Stimulated activated CD4-positive, alpha-beta T cell treated with anti-CD3 and anti-CD28 coated beads, TNF-alpha, amount 100 ng/mL, for 4 hours (primary cell): Measurements from ENCODE around the gene HCRTR2.
"Not testable (repeated sequence)": the region's sequence is repeated elsewhere in the genome, so short reads cannot be mapped to it uniquely, and the experiment has no call there.

Source experiments
- DNase-seq, 3 experiments: peaks; one replicate each; pipeline ENCODE4 v3.0.0-alpha.2; 2020; ENCODE audit warnings: low read depth in 3 of 3

Gene HCRTR2

GRCh38 chr6:55174211-55175026 is at the start of gene HCRTR2:
TSS of gene HCRTR2 (plus strand) at chr6:55174515. CDS start at chr6:55174588, 73 bp downstream.
- no peak for DNase-seq

GRCh38 chr6:55130806-55131324 is 43.5 kb upstream of the HCRTR2 start:
- DNase-seq, result no peak

- no peak for DNase-seq
Observed at GRCh38 chr6:55131616-55132015, 42.7 kb upstream of the HCRTR2 start.

- DNase-seq, result no peak
Observed at GRCh38 chr6:55136916-55137315, 37.4 kb upstream of the HCRTR2 start.

GRCh38 chr6:55137929-55138693 is 36.2 kb upstream of the HCRTR2 start:
- no peak for DNase-seq

GRCh38 chr6:55141611-55142010 is 32.7 kb upstream of the HCRTR2 start:
- no peak for DNase-seq

GRCh38 chr6:55142610-55143009 is 31.7 kb upstream of the HCRTR2 start:
- DNase-seq, result no peak

GRCh38 chr6:55153284-55153683 is 21.0 kb upstream of the HCRTR2 start:
- DNase-seq, result no peak

- DNase-seq, result not testable (repeated sequence)
Observed at GRCh38 chr6:55158784-55159183, 15.5 kb upstream of the HCRTR2 start.

GRCh38 chr6:55167860-55168259 is 6.5 kb upstream of the HCRTR2 start:
- DNase-seq, result no peak

- no peak for DNase-seq
Observed at GRCh38 chr6:55175078-55176049, 1.0 kb downstream of the HCRTR2 start.

GRCh38 chr6:55176958-55177357 is 2.6 kb downstream of the HCRTR2 start:
- no peak for DNase-seq

- no peak for DNase-seq
Observed at GRCh38 chr6:55180258-55180657, 5.9 kb downstream of the HCRTR2 start.

- no peak for DNase-seq
Observed at GRCh38 chr6:55182016-55182650, 7.8 kb downstream of the HCRTR2 start.

GRCh38 chr6:55184782-55185530 is 10.6 kb downstream of the HCRTR2 start:
- DNase-seq, result no peak

- no peak for DNase-seq
Observed at GRCh38 chr6:55198715-55199114, 24.4 kb downstream of the HCRTR2 start.

GRCh38 chr6:55199239-55199638 is 24.9 kb downstream of the HCRTR2 start:
- DNase-seq, result no peak

- no peak for DNase-seq
Observed at GRCh38 chr6:55208478-55209458, 34.5 kb downstream of the HCRTR2 start.

GRCh38 chr6:55210952-55211351 is 36.6 kb downstream of the HCRTR2 start:
- no peak for DNase-seq
